Heart left ventricle (tissue), 13 donors: ENCODE measurements around the gene EMX1.

ENCODE experiments used
- CTCF ChIP-seq, 12 donors: fragments of 200-600 bp; sonication (generic) in 4 of 12; IDR thresholded peaks; one replicate each; pipeline versions ENCODE4 v1.5.0 to v1.8.0; 2018 to 2022; ENCODE audit warnings: antibody characterized with exemption in 12 of 12, mild to moderate bottlenecking in 5 of 12
- POLR2A ChIP-seq, 2 donors: fragments of 450-650 bp; IDR thresholded peaks; one replicate each; pipeline ENCODE4 v1.6.1; 2017; ENCODE audit warnings: antibody characterized with exemption in 2 of 2, mild to moderate bottlenecking in 2 of 2, moderate library complexity in 2 of 2
- donor health status: ischemic (EF 13 %, LVEDD 7.1; RV severe dilation, severe dysfunction).
- donor health status: DM: no; HTN: yes; CAD: no.
- donor health status: DM: no; HTN: no; CAD: no.
- donor health status: ischemic (EF 25% LVEDD 6.9; RV normal size, moderate dysfunction).
- donor health status: ischemic (EF 25% LVEDD 5.7; RV mildly dilated, moderate dysfunction).
- donor health status: ischemic (EF 35%, LVEDD 5.7; RV mildly dilated, moderate dysfunction).
- donor health status: nonischemic (EF 11% LVEDD 7.7; RV severe dilation, severe dysfunction).
- donor health status: DM: yes; HTN: yes; CAD: no.
- donor health status: PGD.
- donor health status: ischemic (EF 29% LVEDD 5.4; RV normal size, mild dysfunction).
- donor health status: nonischemic (EF 23%, LVEDD 6.1; RV moderate dilation, normal function).

- TF ChIP-seq CTCF (IDR thresholded peaks at IDR 0.05) (no peak), POLR2A (IDR thresholded peaks at IDR 0.05) (no peak)
Observed at GRCh38 chr2:72945450-72946019, 28.2 kb downstream of the EMX1 start.
